PFSK-1 (cell line): ENCODE measurements around the gene TUBA4B.

Experiments used
- FOXP2 ChIP-seq: optimal IDR thresholded peaks from 2 replicates; pipeline ENCODE3; 2011; ENCODE audit warnings: borderline replicate concordance, control low read depth, inconsistent platforms; ENCODE audit not compliant: insufficient read depth; ENCODE audit errors: extremely low read length, extremely low read depth
- POLR2AphosphoS5 ChIP-seq: IDR thresholded peaks from 2 replicates; pipeline ENCODE4 v1.6.1; 2012; ENCODE audit warnings: low read depth, mild to moderate bottlenecking, control low read depth, low read length, moderate library complexity
- SIN3A ChIP-seq: IDR thresholded peaks from 2 replicates; pipeline ENCODE4 v1.6.1; 2012; ENCODE audit warnings: mild to moderate bottlenecking, low read length, moderate library complexity, borderline replicate concordance; ENCODE audit not compliant: insufficient read depth
- TAF1 ChIP-seq: IDR thresholded peaks from 2 replicates; pipeline ENCODE4 v1.6.1; 2012; ENCODE audit warnings: low read length, control low read depth, borderline replicate concordance; ENCODE audit not compliant: insufficient read depth
- TF ChIP-seq, protein P1 (sequence below), 2 experiments: IDR thresholded peaks; 2 replicates each; pipeline versions ENCODE4 v1.6.1 to v1.8.0; 2011 to 2012; ENCODE audit warnings: low read depth in 2 of 2, low read length in 2 of 2, control low read depth in 1 of 2, inconsistent platforms in 1 of 2, mild to moderate bottlenecking in 1 of 2, moderate library complexity in 1 of 2; ENCODE audit not compliant: insufficient read depth in 1 of 2

The TUBA4B gene

DNA sequence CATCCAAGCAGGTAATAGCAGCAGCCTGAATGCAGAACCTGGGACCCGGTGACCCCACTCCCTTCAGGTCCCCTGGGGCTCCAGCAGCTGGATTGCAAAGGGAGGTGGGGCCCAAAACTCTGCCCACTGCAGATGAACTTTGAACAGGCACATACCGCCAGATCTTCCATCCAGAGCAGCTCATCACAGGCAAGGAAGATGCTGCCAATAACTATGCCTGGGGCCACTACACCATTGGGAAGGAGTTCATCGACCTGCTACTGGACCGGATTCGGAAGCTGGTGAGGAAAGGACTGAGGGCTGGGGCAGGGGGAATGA, 17.0 kb downstream of the TUBA4B start:
- no peak for TF ChIP-seq POLR2AphosphoS5
- TF ChIP-seq TAF1 = no peak
- no peak for TF ChIP-seq SIN3A
- TF ChIP-seq FOXP2 = no peak
- TF ChIP-seq, protein P1, sequence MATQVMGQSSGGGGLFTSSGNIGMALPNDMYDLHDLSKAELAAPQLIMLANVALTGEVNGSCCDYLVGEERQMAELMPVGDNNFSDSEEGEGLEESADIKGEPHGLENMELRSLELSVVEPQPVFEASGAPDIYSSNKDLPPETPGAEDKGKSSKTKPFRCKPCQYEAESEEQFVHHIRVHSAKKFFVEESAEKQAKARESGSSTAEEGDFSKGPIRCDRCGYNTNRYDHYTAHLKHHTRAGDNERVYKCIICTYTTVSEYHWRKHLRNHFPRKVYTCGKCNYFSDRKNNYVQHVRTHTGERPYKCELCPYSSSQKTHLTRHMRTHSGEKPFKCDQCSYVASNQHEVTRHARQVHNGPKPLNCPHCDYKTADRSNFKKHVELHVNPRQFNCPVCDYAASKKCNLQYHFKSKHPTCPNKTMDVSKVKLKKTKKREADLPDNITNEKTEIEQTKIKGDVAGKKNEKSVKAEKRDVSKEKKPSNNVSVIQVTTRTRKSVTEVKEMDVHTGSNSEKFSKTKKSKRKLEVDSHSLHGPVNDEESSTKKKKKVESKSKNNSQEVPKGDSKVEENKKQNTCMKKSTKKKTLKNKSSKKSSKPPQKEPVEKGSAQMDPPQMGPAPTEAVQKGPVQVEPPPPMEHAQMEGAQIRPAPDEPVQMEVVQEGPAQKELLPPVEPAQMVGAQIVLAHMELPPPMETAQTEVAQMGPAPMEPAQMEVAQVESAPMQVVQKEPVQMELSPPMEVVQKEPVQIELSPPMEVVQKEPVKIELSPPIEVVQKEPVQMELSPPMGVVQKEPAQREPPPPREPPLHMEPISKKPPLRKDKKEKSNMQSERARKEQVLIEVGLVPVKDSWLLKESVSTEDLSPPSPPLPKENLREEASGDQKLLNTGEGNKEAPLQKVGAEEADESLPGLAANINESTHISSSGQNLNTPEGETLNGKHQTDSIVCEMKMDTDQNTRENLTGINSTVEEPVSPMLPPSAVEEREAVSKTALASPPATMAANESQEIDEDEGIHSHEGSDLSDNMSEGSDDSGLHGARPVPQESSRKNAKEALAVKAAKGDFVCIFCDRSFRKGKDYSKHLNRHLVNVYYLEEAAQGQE (IDR thresholded peaks at IDR 0.05; ENCODE audit: insufficient read depth in 1 of 2, low read depth in 2 of 2, low read length in 2 of 2) = no peak

DNA sequence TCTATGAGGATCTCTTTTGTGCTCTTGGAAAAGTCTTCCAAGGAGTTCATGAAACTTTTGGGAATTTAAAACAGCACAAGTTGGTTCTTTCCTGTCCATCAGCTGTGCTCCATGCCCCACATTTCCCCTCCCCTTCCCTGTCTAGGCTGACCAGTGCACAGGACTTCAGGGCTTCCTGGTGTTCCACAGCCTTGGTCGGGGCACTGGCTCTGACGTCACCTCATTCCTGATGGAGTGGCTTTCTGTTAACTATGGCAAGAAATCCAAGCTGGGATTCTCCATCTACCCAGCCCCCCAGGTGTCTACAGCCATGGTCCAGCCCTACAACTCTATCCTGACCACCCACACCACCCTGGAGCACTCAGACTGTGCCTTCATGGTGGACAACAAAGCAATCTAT, 18.0 kb downstream of the TUBA4B start:
- no peak for TF ChIP-seq FOXP2
- no peak for TF ChIP-seq TAF1
- no peak for TF ChIP-seq POLR2AphosphoS5
- TF ChIP-seq, protein P1 (IDR thresholded peaks at IDR 0.05; ENCODE audit: insufficient read depth in 1 of 2, low read depth in 2 of 2, low read length in 2 of 2) = no peak
- no peak for TF ChIP-seq SIN3A

DNA sequence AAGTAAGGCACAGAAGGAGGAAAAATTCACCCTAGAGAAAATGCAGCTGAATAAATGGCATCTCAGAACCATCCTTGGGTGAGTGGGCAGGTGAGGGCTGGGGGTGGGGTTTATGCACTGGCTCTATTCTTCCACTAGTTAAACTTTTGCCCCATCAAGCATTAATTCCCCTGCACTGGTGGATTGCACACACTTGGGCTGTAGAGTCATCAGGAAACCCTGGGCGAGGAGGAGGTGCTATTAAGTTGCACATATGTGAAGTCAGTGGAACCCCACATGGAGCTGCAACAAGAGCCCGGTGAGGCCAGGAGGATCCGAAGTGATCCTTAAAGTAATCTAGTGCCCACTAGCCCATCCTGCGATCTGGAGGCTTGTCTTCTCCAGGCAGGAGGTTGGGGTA, 19.3 kb downstream of the TUBA4B start:
- TF ChIP-seq FOXP2 (no peak), SIN3A (no peak), TAF1 (no peak), POLR2AphosphoS5 (no peak)
- TF ChIP-seq, protein P1 (IDR thresholded peaks at IDR 0.05; ENCODE audit: insufficient read depth in 1 of 2, low read depth in 2 of 2, low read length in 2 of 2) = no peak

DNA sequence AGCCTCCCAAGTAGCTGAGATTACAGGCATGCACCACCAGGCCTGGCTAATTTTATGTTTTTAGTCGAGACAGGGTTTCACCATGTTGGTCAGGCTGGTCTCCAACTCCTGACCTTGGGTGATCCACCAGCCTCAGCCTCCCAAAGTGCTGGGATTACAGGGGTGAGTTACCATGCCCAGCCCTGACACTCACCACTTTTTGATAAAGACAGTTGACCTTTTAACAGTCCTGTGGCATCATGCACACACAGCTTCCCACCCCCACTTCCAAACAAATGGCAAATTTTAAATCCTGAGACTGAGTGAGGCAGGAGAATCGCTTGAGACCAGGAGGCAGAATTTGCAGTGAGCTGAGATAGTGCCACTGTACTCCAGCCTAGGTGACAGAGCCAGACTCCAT, 20.0 kb downstream of the TUBA4B start:
- TF ChIP-seq FOXP2 = no peak
- no peak for TF ChIP-seq TAF1

DNA sequence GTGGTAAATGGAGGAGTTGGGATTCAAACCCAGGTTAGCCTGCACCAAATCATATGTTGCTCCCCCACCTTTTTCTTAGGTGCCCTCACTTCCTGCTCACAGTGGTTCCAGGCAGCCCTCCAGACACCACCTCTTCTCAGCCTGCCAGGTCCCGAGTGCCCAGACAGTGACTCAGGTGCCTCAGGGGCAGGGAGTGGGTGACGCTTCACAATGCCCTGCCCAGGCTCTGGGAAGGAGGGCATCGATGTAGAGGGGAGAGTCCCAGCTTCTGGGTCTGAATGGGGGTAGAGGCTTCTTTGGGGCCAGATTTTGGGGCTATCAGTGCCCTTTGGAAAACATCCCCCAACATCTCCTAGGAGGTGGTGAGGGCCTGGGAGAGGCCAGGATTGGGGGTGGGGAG, 20.9 kb downstream of the TUBA4B start:
- TF ChIP-seq SIN3A = no peak
- TF ChIP-seq FOXP2 = no peak
- no peak for TF ChIP-seq TAF1
- TF ChIP-seq POLR2AphosphoS5 = no peak
- TF ChIP-seq, protein P1 (IDR thresholded peaks at IDR 0.05; ENCODE audit: insufficient read depth in 1 of 2, low read depth in 2 of 2, low read length in 2 of 2) = no peak
